PC-9 (cell line): ENCODE data around the gene CYP24A1. TPM values are rescaled to one million over a fixed set of nuclear protein-coding genes. Genes with fewer than 3 reads are reported as not detected.
A peak's percentile ranks its signal among the peaks of the same experiment; 100 is the strongest.

Source experiments
- BruUV-seq: library from RNA; stranded (reverse); fragments of 400-500 nt; replicated peaks from 2 replicates; lab custom pipeline; 2021; lab: Mats Ljungman, UMichigan
- CTCF ChIA-PET: fragments of 300-600 bp; sonication (Branson Sonifier 250); formaldehyde crosslinking; loops from one replicate; lab custom pipeline; 2022; ENCODE audit warnings: antibody characterized with exemption; lab: Charles Lee
- POLR2A ChIA-PET: fragments of 300-600 bp; sonication (Branson Sonifier 250); formaldehyde crosslinking; loops from one replicate; lab custom pipeline; 2022; ENCODE audit warnings: antibody characterized with exemption; ENCODE audit not compliant: unreplicated experiment; lab: Charles Lee
- DNase-seq, 2 experiments: peaks; one replicate each; pipeline versions ENCODE4 v3.0.0 to v3.0.0-alpha.2; 2015 to 2022; ENCODE audit warnings: mixed read lengths in 1 of 2
- H2AFZ ChIP-seq: fragments of 200-600 bp; sonication (generic); 2 replicates; pipeline ENCODE4 v1.8.1; 2017; ENCODE audit warnings: antibody characterized with exemption
- H3F3A ChIP-seq: fragments of 200-600 bp; sonication (generic); 2 replicates; pipeline ENCODE4 v1.8.1; 2017; ENCODE audit warnings: antibody characterized with exemption, mild to moderate bottlenecking, low read depth; ENCODE audit not compliant: insufficient read depth
- H3K27ac ChIP-seq: fragments of 200-600 bp; sonication (generic); 2 replicates; pipeline ENCODE4 v1.6.1; 2016; ENCODE audit warnings: mixed run types
- H3K27me3 ChIP-seq: fragments of 200-600 bp; sonication (generic); 2 replicates; pipeline ENCODE4 v1.6.1; 2016; ENCODE audit warnings: low read depth, mixed run types; ENCODE audit not compliant: insufficient read depth
- H3K36me3 ChIP-seq: fragments of 200-600 bp; sonication (generic); 2 replicates; pipeline ENCODE4 v1.6.1; 2016; ENCODE audit warnings: low read depth, mixed run types
- H3K4me1 ChIP-seq: fragments of 200-600 bp; sonication (generic); replicated peaks from 2 replicates; pipeline ENCODE4 v1.6.1; 2016; ENCODE audit warnings: mixed run types; ENCODE audit not compliant: insufficient read depth
- H3K4me2 ChIP-seq: fragments of 200-600 bp; sonication (generic); 2 replicates; pipeline ENCODE4 v1.6.1; 2017; ENCODE audit warnings: mixed run types
- H3K4me3 ChIP-seq: fragments of 200-600 bp; sonication (generic); 2 replicates; pipeline ENCODE4 v1.6.1; 2016; ENCODE audit warnings: mixed run types
- H3K79me2 ChIP-seq: fragments of 200-600 bp; sonication (generic); 2 replicates; pipeline ENCODE4 v1.6.1; 2017; ENCODE audit warnings: low read depth, mixed run types
- H3K9me2 ChIP-seq: fragments of 200-600 bp; sonication (generic); 2 replicates; pipeline ENCODE4 v1.8.1; 2017; ENCODE audit warnings: mild to moderate bottlenecking; ENCODE audit not compliant: insufficient read depth
- H3K9me3 ChIP-seq: fragments of 200-600 bp; sonication (generic); 2 replicates; pipeline ENCODE4 v1.8.1; 2016; ENCODE audit warnings: low read depth; ENCODE audit not compliant: insufficient read depth
- H4K20me1 ChIP-seq: fragments of 200-600 bp; sonication (generic); 2 replicates; pipeline ENCODE4 v1.8.1; 2017; ENCODE audit not compliant: insufficient read depth
- EZH2 ChIP-seq: fragments of 200-600 bp; sonication (generic); IDR thresholded peaks from 2 replicates; pipeline ENCODE4 v1.8.0; 2017; ENCODE audit warnings: antibody characterized with exemption, low read depth
- intact Hi-C: fragments of 100-400 bp; cut with micrococcal nuclease; formaldehyde crosslinking; loops from one replicate; pipeline ENCODE4 v1.10.0; 2022; ENCODE audit not compliant: unreplicated experiment
- total RNA-seq: library from RNA; stranded (reverse); gene quantifications from 2 replicates; pipeline ENCODE4 v1.2.3, GENCODE V29; 2021
- TF ChIP-seq, protein P1 (sequence below): fragments of 200-600 bp; sonication (generic); conservative IDR thresholded peaks from 2 replicates; pipeline ENCODE4 v1.6.1; 2017; ENCODE audit warnings: mixed run types, antibody characterized with exemption, mild to moderate bottlenecking, moderate library complexity

CYP24A1 gene
- total RNA-seq, 1 experiment from 2014 or later = 4.9 TPM

DNA sequence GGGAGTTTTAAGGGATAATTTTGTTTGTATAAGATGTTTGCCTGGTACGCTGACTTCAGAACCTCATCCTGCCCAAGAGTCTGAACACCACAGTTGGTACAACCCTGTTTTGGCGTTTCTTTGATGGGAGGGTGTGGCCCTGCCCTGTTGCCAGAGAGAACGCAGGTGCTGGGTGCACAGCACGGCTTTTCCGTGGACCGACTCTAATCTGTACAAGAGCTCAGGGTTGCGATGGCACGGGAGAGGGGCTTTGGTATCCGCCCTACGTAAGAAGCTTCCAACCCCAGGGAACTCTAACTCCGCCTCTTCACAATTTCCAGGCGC lies 1.3 kb downstream of the CYP24A1 start:
- Histone ChIP-seq H3F3A (peaks cover 45% of the 10 kb centered on the region), H3K9me2 (no peaks in the 10 kb centered on the region), H3K4me2 (no peak overlapping the region), H3K79me2 (peaks cover 31% of the 10 kb centered on the region), H3K36me3 (peaks cover 12% of the 10 kb centered on the region; the same call in 1 of the 2 replicates), H3K4me3 (no peak overlapping the region), H4K20me1 (no peaks in the 10 kb centered on the region), H2AFZ (no peak overlapping the region), H3K27ac (no peak overlapping the region), H3K27me3 (no peaks in the 10 kb centered on the region), H3K9me3 (no peaks in the 10 kb centered on the region), H3K4me1 (peaks cover 37% of the 10 kb centered on the region)
- no peak for DNase-seq
- no TSS peak for BruUV-seq
- intact Hi-C loops = no loop called here
- ChIA-PET CTCF (no interaction called here), POLR2A (no interaction called here)
- TF ChIP-seq, protein P1, sequence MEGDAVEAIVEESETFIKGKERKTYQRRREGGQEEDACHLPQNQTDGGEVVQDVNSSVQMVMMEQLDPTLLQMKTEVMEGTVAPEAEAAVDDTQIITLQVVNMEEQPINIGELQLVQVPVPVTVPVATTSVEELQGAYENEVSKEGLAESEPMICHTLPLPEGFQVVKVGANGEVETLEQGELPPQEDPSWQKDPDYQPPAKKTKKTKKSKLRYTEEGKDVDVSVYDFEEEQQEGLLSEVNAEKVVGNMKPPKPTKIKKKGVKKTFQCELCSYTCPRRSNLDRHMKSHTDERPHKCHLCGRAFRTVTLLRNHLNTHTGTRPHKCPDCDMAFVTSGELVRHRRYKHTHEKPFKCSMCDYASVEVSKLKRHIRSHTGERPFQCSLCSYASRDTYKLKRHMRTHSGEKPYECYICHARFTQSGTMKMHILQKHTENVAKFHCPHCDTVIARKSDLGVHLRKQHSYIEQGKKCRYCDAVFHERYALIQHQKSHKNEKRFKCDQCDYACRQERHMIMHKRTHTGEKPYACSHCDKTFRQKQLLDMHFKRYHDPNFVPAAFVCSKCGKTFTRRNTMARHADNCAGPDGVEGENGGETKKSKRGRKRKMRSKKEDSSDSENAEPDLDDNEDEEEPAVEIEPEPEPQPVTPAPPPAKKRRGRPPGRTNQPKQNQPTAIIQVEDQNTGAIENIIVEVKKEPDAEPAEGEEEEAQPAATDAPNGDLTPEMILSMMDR = no peak
- no peak for TF ChIP-seq EZH2

DNA sequence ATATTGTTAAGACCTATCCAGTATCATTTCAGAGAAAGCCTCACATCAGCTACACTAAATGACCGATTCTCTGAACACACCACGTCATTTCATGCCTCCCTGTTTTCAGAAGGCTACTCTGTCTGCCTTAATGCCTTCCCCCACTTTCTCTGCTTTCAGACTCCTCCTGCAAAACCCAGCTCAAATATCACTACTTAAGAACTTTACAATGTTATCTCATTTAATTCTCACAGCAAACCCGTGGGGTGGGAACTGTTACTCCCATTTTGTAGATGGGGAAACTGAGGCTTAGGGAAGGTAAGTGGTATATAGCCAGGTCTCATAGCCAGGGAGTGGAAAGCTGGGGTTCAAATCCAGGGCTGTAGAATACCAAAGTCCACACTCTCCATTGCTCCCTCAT lies 2.8 kb downstream of the CYP24A1 start:
- H3K4me1 ChIP-seq = peaks cover 42% of the 10 kb centered on the region
- H2AFZ ChIP-seq = no peak overlapping the region
- H4K20me1 ChIP-seq = no peaks in the 10 kb centered on the region
- peak overlapping the region; percentile 63; the same call in 1 of the 2 replicates for H3K4me3 ChIP-seq
- peak overlapping the region; percentile 92 for H3K4me2 ChIP-seq
- H3K36me3 ChIP-seq = peaks cover 12% of the 10 kb centered on the region; the same call in 1 of the 2 replicates
- ChIA-PET POLR2A (no interaction called here), CTCF (no interaction called here)
- H3K27me3 ChIP-seq = no peaks in the 10 kb centered on the region
- H3K9me2 ChIP-seq = no peaks in the 10 kb centered on the region
- H3K27ac ChIP-seq = peak overlapping the region; percentile 96
- H3K79me2 ChIP-seq = peaks cover 31% of the 10 kb centered on the region
- BruUV-seq = no TSS peak
- no peaks in the 10 kb centered on the region for H3K9me3 ChIP-seq
- intact Hi-C loops = no loop called here
- peaks cover 41% of the 10 kb centered on the region for H3F3A ChIP-seq
- TF ChIP-seq, protein P1 = no peak
- TF ChIP-seq EZH2 = no peak
- DNase-seq = no peak

DNA sequence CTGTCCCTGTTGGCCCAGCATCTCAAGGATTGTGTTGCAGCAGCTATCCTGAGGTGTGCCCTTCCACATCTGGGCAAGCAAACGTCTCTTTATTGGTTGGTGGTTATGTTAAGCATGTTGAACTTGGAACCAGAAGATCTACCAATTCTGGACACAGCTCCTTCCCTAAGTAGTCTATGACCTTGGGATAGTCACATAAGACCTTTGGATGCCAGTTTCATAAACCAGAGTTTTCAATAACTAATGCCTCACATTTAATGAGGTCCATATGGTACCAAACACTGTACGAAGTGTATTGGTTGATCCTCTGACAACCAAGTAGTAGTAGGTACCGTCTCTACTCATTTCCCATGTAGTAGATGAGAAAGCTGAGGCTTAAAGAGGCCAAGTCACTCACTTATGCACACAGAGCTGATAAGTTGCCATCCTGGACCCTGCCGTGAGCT lies 3.7 kb downstream of the CYP24A1 start:
- no peaks in the 10 kb centered on the region for H3K9me3 ChIP-seq
- H3K4me3 ChIP-seq = peak overlapping the region; percentile 63
- BruUV-seq = no TSS peak
- H3K9me2 ChIP-seq = no peaks in the 10 kb centered on the region
- no peak for TF ChIP-seq EZH2
- TF ChIP-seq, protein P1 = no peak
- H3K4me2 ChIP-seq = peak overlapping the region; percentile 92
- H3F3A ChIP-seq = peaks cover 35% of the 10 kb centered on the region
- CTCF ChIA-PET = no interaction called here
- POLR2A ChIA-PET = interaction anchor here (0.6 kb wide), 1 partner anchor 102 kb away, joined by 8 read pairs; no protein-coding TSS in a partner anchor
- H3K27me3 ChIP-seq = no peaks in the 10 kb centered on the region
- no peaks in the 10 kb centered on the region for H4K20me1 ChIP-seq
- peak overlapping the region; percentile 96 for H3K27ac ChIP-seq
- peaks cover 31% of the 10 kb centered on the region for H3K79me2 ChIP-seq
- peaks cover 46% of the 10 kb centered on the region for H3K4me1 ChIP-seq
- no peak overlapping the region for H2AFZ ChIP-seq
- intact Hi-C loops = no loop called here
- DNase-seq = no peak
- peaks cover 12% of the 10 kb centered on the region; the same call in 1 of the 2 replicates for H3K36me3 ChIP-seq
